PC-3 (cell line): ENCODE data around the gene MBD6.

Experiments
- EZH2 ChIP-seq: fragments of 300-600 bp; sonication (generic); IDR thresholded peaks from one replicate; pipeline ENCODE4 v1.6.1; 2017; ENCODE audit warnings: antibody characterized with exemption, mild to moderate bottlenecking, low read length; ENCODE audit not compliant: unreplicated experiment
- EZH2phosphoT487 ChIP-seq: fragments of 300-600 bp; sonication (generic); IDR thresholded peaks from 2 replicates; pipeline ENCODE4 v1.6.1; 2018; ENCODE audit warnings: mild to moderate bottlenecking, antibody characterized with exemption, low read length, borderline replicate concordance
- TF ChIP-seq, protein P1 (sequence below): fragments of 300-600 bp; sonication (generic); conservative IDR thresholded peaks from 2 replicates; pipeline ENCODE4 v1.5.1; 2017; ENCODE audit warnings: antibody characterized with exemption, low read depth, mild to moderate bottlenecking, low read length

DNA sequence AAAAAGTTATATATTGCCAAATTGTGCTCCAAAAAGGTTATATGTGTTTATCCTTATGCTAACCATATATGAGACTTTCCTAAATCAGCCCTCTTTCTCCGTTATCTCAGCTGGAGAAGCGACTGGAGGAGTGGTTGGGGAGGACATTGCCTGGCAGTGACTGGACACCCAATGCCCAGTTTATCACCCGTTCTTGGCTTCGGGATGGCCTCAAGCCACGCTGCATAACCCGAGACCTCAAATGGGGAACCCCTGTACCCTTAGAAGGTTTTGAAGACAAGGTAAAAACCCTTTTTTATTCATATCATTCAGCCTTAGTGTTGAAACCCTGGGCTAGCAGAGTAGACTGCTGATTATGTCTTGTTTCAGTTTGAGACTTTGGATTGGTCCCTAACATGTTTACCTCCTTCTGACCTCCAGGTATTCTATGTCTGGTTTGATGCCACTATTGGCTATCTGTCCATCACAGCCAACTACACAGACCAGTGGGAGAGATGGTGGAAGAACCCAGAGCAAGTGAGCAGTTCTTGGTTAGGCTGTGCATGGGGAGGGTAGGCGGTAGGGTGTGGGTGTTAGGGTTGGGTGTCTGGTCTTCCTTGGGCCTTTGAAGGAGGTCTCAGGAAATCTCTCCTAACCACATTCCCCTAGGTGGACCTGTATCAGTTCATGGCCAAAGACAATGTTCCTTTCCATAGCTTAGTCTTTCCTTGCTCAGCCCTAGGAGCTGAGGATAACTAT is 10.9 kb upstream of the MBD6 start:
- TF ChIP-seq, protein P1, sequence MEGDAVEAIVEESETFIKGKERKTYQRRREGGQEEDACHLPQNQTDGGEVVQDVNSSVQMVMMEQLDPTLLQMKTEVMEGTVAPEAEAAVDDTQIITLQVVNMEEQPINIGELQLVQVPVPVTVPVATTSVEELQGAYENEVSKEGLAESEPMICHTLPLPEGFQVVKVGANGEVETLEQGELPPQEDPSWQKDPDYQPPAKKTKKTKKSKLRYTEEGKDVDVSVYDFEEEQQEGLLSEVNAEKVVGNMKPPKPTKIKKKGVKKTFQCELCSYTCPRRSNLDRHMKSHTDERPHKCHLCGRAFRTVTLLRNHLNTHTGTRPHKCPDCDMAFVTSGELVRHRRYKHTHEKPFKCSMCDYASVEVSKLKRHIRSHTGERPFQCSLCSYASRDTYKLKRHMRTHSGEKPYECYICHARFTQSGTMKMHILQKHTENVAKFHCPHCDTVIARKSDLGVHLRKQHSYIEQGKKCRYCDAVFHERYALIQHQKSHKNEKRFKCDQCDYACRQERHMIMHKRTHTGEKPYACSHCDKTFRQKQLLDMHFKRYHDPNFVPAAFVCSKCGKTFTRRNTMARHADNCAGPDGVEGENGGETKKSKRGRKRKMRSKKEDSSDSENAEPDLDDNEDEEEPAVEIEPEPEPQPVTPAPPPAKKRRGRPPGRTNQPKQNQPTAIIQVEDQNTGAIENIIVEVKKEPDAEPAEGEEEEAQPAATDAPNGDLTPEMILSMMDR = no peak
- TF ChIP-seq EZH2 = no peak
- TF ChIP-seq EZH2phosphoT487 = no peak
